ENCODE results near the gene RAD51D. TPM values are rescaled to one million over a fixed set of nuclear protein-coding genes. Genes with fewer than 3 reads are reported as not detected.

RAD51D gene
- total and polyA plus RNA-seq, 2 donors from 2014 or later: 7.8 to 13.8 TPM

DNA sequence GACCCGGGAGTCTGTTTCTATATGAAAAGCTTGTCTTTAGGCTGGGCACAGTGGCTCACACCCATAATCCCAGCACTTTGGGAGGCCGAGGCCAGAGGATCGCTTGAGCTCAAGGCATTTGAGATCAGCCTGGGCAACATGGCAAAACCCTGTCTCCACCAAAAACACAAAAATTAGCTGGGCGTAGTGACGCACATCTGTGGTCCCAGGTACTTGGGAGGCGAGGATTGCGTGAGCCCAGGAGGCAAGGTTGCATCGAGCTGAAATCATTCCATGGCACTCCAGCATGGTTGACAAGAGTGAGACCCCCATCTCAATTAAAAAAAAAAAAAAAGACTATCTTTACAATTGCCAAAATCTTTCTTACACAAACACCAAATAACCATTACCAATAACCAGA, 33.5 kb downstream of the RAD51D start:
- intact Hi-C loops (cut with DNase I): no loop called here
- H3K9me3 ChIP-seq (ENCODE audit: control insufficient read depth in 2 of 3, insufficient read depth in 1 of 3, low read length in 3 of 3): no peaks in the 10 kb centered on the region
- DNase-seq (no peak), FAIRE-seq (no peak)
- H3K27me3 ChIP-seq (ENCODE audit: control insufficient read depth, insufficient read depth, low read length): no peaks in the 10 kb centered on the region
- H3K4me1 ChIP-seq (ENCODE audit: control insufficient read depth in 2 of 3, insufficient read depth in 2 of 3, low read depth in 1 of 3, low read length in 3 of 3): peaks cover 0 to 8% (median 6%) of the 10 kb centered on the region in 3 donors
- H3K27ac ChIP-seq (ENCODE audit: low read depth in 2 of 2, low read length in 2 of 2): no peak overlapping the region
- H3K4me3 ChIP-seq (ENCODE audit: low read length in 3 of 3): no peak overlapping the region
- H3K9ac ChIP-seq (ENCODE audit: low read length in 3 of 3): no peak overlapping the region
- TF ChIP-seq, protein P1, sequence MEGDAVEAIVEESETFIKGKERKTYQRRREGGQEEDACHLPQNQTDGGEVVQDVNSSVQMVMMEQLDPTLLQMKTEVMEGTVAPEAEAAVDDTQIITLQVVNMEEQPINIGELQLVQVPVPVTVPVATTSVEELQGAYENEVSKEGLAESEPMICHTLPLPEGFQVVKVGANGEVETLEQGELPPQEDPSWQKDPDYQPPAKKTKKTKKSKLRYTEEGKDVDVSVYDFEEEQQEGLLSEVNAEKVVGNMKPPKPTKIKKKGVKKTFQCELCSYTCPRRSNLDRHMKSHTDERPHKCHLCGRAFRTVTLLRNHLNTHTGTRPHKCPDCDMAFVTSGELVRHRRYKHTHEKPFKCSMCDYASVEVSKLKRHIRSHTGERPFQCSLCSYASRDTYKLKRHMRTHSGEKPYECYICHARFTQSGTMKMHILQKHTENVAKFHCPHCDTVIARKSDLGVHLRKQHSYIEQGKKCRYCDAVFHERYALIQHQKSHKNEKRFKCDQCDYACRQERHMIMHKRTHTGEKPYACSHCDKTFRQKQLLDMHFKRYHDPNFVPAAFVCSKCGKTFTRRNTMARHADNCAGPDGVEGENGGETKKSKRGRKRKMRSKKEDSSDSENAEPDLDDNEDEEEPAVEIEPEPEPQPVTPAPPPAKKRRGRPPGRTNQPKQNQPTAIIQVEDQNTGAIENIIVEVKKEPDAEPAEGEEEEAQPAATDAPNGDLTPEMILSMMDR (IDR thresholded peaks at IDR 0.05; ENCODE audit: borderline replicate concordance, extremely low read depth, insufficient read depth): no peak
- no peaks in the 10 kb centered on the region for H3K36me3 ChIP-seq (ENCODE audit: control insufficient read depth in 2 of 3, insufficient read depth in 3 of 3, low read length in 3 of 3)

DNA sequence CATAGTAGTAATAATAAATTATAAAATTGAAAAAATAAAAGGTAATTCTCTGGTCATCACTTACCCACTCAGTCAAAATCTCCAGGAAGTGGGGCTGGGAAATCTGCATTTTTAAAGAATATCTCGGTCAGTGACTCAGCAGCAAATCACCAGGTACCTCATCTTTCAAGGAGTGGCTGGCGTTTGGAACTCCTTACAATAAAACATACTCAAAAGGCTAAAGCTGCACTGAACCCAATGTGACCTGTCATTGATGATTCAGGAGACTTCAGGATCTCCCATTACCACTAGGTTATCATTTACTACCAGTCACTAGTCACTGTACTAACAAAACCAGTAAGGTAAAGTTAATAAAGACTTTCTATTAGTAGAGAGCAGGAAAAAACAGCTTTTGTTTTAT, 34.7 kb downstream of the RAD51D start:
- DNase-seq: no peak
- H3K9ac ChIP-seq (ENCODE audit: low read length in 3 of 3): no peak overlapping the region
- TF ChIP-seq, protein P1 (IDR thresholded peaks at IDR 0.05; ENCODE audit: borderline replicate concordance, extremely low read depth, insufficient read depth): no peak
- H3K4me3 ChIP-seq (ENCODE audit: low read length in 3 of 3): no peak overlapping the region
- H3K36me3 ChIP-seq (ENCODE audit: control insufficient read depth in 2 of 3, insufficient read depth in 3 of 3, low read length in 3 of 3): no peaks in the 10 kb centered on the region
- no peaks in the 10 kb centered on the region for H3K27me3 ChIP-seq (ENCODE audit: control insufficient read depth, insufficient read depth, low read length)
- intact Hi-C loops (cut with DNase I): no loop called here
- peaks cover 0 to 11% (median 8%) of the 10 kb centered on the region in 3 donors for H3K4me1 ChIP-seq (ENCODE audit: control insufficient read depth in 2 of 3, insufficient read depth in 2 of 3, low read depth in 1 of 3, low read length in 3 of 3)
- no peak overlapping the region for H3K27ac ChIP-seq (ENCODE audit: low read depth in 2 of 2, low read length in 2 of 2)
- H3K9me3 ChIP-seq (ENCODE audit: control insufficient read depth in 2 of 3, insufficient read depth in 1 of 3, low read length in 3 of 3): no peaks in the 10 kb centered on the region
- no peak for FAIRE-seq

DNA sequence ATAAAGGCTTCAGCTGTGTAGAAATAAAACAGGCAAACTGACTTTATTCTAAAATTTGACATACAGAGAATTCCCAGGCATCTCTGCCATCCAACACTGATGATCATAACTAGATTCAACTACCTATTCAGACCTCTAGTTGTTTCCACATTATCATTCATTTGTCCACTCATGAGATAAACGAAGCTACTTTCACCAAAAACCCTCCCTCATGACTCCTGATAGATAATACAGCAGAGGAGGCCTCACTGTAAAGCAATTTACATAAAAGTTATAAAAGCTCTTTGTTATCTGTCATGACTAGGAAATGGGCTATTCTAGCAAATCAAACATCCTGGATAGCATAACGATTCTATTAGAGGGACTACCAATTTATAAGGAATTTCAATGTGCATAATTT, 36.6 kb downstream of the RAD51D start:
- DNase-seq: no peak
- Histone ChIP-seq H3K4me3 (ENCODE audit: low read length in 3 of 3) (no peak overlapping the region), H3K36me3 (ENCODE audit: control insufficient read depth in 2 of 3, insufficient read depth in 3 of 3, low read length in 3 of 3) (no peaks in the 10 kb centered on the region), H3K9me3 (ENCODE audit: control insufficient read depth in 2 of 3, insufficient read depth in 1 of 3, low read length in 3 of 3) (no peaks in the 10 kb centered on the region), H3K27me3 (ENCODE audit: control insufficient read depth, insufficient read depth, low read length) (no peaks in the 10 kb centered on the region), H3K4me1 (ENCODE audit: control insufficient read depth in 2 of 3, insufficient read depth in 2 of 3, low read depth in 1 of 3, low read length in 3 of 3) (peaks cover 0 to 11% (median 2%) of the 10 kb centered on the region in 3 donors), H3K27ac (ENCODE audit: low read depth in 2 of 2, low read length in 2 of 2) (no peak overlapping the region), H3K9ac (ENCODE audit: low read length in 3 of 3) (no peak overlapping the region)
- intact Hi-C loops (cut with DNase I): no loop called here
- no peak for FAIRE-seq
- TF ChIP-seq, protein P1 (IDR thresholded peaks at IDR 0.05; ENCODE audit: borderline replicate concordance, extremely low read depth, insufficient read depth): no peak

DNA sequence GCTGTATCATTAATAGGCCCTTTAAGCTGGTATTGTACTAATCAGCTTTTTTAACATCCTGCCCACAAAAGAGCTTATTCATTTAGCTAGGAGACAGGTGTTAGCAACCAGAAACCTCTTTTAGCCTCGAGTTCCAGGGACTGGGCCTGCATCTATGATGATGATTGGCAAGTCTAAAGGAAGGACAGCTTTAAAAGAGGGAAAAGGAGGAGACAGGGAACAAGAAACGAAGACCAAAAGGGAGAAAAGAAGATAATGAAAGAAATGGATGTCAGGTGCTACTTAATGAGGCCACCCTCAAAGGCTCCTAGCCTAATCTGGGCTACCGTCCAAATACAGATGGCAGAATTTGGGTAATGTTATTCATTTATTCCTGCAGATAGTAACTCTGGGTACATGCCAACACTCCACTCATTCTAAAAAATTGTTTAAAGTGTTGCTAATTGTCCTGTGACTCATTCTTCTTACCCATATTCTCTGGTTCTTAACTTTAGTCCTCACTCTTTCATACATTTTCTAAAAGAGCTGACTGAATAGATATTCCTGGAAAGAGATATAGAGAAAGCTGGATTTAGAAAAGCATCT, 37.5 kb downstream of the RAD51D start:
- H3K36me3 ChIP-seq (ENCODE audit: control insufficient read depth in 2 of 3, insufficient read depth in 3 of 3, low read length in 3 of 3): no peaks in the 10 kb centered on the region
- H3K27me3 ChIP-seq (ENCODE audit: control insufficient read depth, insufficient read depth, low read length): no peaks in the 10 kb centered on the region
- H3K9ac ChIP-seq (ENCODE audit: low read length in 3 of 3): no peak overlapping the region
- H3K9me3 ChIP-seq (ENCODE audit: control insufficient read depth in 2 of 3, insufficient read depth in 1 of 3, low read length in 3 of 3): no peaks in the 10 kb centered on the region
- H3K4me1 ChIP-seq (ENCODE audit: control insufficient read depth in 2 of 3, insufficient read depth in 2 of 3, low read depth in 1 of 3, low read length in 3 of 3): peaks cover 0 to 11% (median 0%) of the 10 kb centered on the region in 3 donors
- no peak overlapping the region for H3K4me3 ChIP-seq (ENCODE audit: low read length in 3 of 3)
- DNase-seq (no peak), FAIRE-seq (no peak)
- TF ChIP-seq, protein P1 (IDR thresholded peaks at IDR 0.05; ENCODE audit: borderline replicate concordance, extremely low read depth, insufficient read depth): no peak
- peak overlapping the region in 1 of 2 donors; percentile 55 for H3K27ac ChIP-seq (ENCODE audit: low read depth in 2 of 2, low read length in 2 of 2)
- intact Hi-C loops (cut with DNase I): no loop called here

Data from kidney (tissue), 14 donors.